Gastrocnemius medialis (tissue), 4 donors: Measurements from ENCODE around the gene LMTK2. TPM values are rescaled to one million over a fixed set of nuclear protein-coding genes. Genes with fewer than 3 reads are reported as not detected.

Experiments
- ATAC-seq, 2 donors: fragments of 150-250 bp; one replicate each; pipeline ENCODE4 v1.9.1; 2016
- DNase-seq, 2 donors: peaks; one replicate each; pipeline ENCODE4 v3.0.0-alpha.2; 2019
- H3K27ac ChIP-seq, 4 donors: fragments of 200-600 bp; sonication (generic); 1 replicate in 1 of 4; 2 replicates in 3 of 4; pipeline ENCODE4 v1.5.1; 2016 to 2018; ENCODE audit warnings: mild to moderate bottlenecking in 2 of 4, moderate library complexity in 1 of 4
- H3K27me3 ChIP-seq, 3 donors: fragments of 200-600 bp; sonication (generic) in 2 of 3; 1 replicate in 1 of 3; 2 replicates in 2 of 3; pipeline versions ENCODE4 v1.5.1 to v1.6.0; 2016 to 2019; ENCODE audit warnings: mild to moderate bottlenecking in 1 of 3, moderate library complexity in 1 of 3
- H3K36me3 ChIP-seq, 2 donors: fragments of 200-600 bp; sonication (generic) in 1 of 2; one replicate each; pipeline ENCODE4 v1.5.1; 2017 to 2018
- H3K4me1 ChIP-seq, 2 donors: fragments of 200-600 bp; sonication (generic) in 1 of 2; one replicate each; pipeline ENCODE4 v1.5.1; 2016 to 2017; ENCODE audit warnings: mild to moderate bottlenecking in 2 of 2
- H3K4me3 ChIP-seq, 4 donors: fragments of 200-600 bp; sonication (generic) in 3 of 4; 1 replicate in 1 of 4; 2 replicates in 3 of 4; pipeline ENCODE4 v1.5.1; 2016 to 2019; ENCODE audit warnings: mild to moderate bottlenecking in 2 of 4
- H3K9me3 ChIP-seq, 3 donors: fragments of 200-600 bp; sonication (generic) in 2 of 3; 1 replicate in 1 of 3; 2 replicates in 2 of 3; pipeline ENCODE4 v1.5.1; 2016 to 2019
- CTCF ChIP-seq, 5 experiments: fragments of 450-650 bp in 3 of 5; fragments of 200-600 bp in 2 of 5; sonication (generic) in 2 of 5; IDR thresholded peaks in 4 of 5; conservative IDR thresholded peaks in 1 of 5; 1 replicate in 4 of 5; 2 replicates in 1 of 5; pipeline ENCODE4 v1.5.1; 2016 to 2019; ENCODE audit warnings: antibody characterized with exemption in 5 of 5, mild to moderate bottlenecking in 3 of 5, moderate library complexity in 3 of 5
- POLR2A ChIP-seq, 2 donors: fragments of 450-650 bp; IDR thresholded peaks; one replicate each; pipeline ENCODE4 v1.6.1; 2017; ENCODE audit warnings: antibody characterized with exemption in 2 of 2, mild to moderate bottlenecking in 2 of 2, moderate library complexity in 2 of 2
- in situ Hi-C, 4 donors: fragments of 200-750 bp; cut with MboI; loops; one replicate each; pipeline versions ENCODE4 v1.15.0 to v1.8.0; 2017; ENCODE audit warnings: low sequenced_read_pairs in 4 of 4
- intact Hi-C: fragments of 100-400 bp; cut with DNase I; formaldehyde crosslinking; loops from one replicate; pipeline ENCODE4 v1.15.1; 2023; ENCODE audit warnings: low total_unique reads
- total RNA-seq, 4 donors: library from RNA; depleted of rRNA; stranded (reverse); fragments of >200 nt; gene quantifications; one replicate each; pipeline versions ENCODE4 v1.1.0 to v1.2.3, GENCODE V29; 2016

The LMTK2 gene
- total RNA-seq, 4 donors from 2014 or later = 10.8 to 44.2 (median 17.7) TPM

- Histone ChIP-seq H3K27ac (no peak overlapping the region), H3K4me3 (no peak overlapping the region), H3K36me3 (peaks cover 0 to 21% of the 10 kb centered on the region in 2 donors), H3K27me3 (no peaks in the 10 kb centered on the region), H3K9me3 (no peaks in the 10 kb centered on the region), H3K4me1 (peaks cover 14 to 23% of the 10 kb centered on the region in 2 donors)
- TF ChIP-seq POLR2A (IDR thresholded peaks at IDR 0.05) (no peak), CTCF (IDR thresholded peaks at IDR 0.05 in 4 of 5, conservative IDR thresholded peaks at IDR 0.05 in 1 of 5) (no peak)
- in situ Hi-C loops (no loop called here), intact Hi-C loops (no loop called here)
- no peak for DNase-seq
- ATAC-seq = no peak
Observed at GRCh38 chr7:98135984-98136383, 29.3 kb downstream of the LMTK2 start.

GRCh38 chr7:98136423-98136822 lies 29.8 kb downstream of the LMTK2 start:
- Histone ChIP-seq H3K4me1 (peaks cover 14 to 23% of the 10 kb centered on the region in 2 donors), H3K27me3 (no peaks in the 10 kb centered on the region), H3K4me3 (no peak overlapping the region), H3K27ac (no peak overlapping the region), H3K9me3 (no peaks in the 10 kb centered on the region), H3K36me3 (peaks cover 0 to 24% of the 10 kb centered on the region in 2 donors)
- intact Hi-C loops (no loop called here), in situ Hi-C loops (no loop called here)
- DNase-seq (no peak), ATAC-seq (no peak)
- TF ChIP-seq POLR2A (IDR thresholded peaks at IDR 0.05) (no peak), CTCF (IDR thresholded peaks at IDR 0.05 in 4 of 5, conservative IDR thresholded peaks at IDR 0.05 in 1 of 5) (no peak)

- H3K27ac ChIP-seq = no peak overlapping the region
- H3K9me3 ChIP-seq = no peaks in the 10 kb centered on the region
- in situ Hi-C loops = no loop called here
- TF ChIP-seq POLR2A (IDR thresholded peaks at IDR 0.05) (no peak), CTCF (IDR thresholded peaks at IDR 0.05 in 4 of 5, conservative IDR thresholded peaks at IDR 0.05 in 1 of 5) (no peak)
- ATAC-seq (no peak), DNase-seq (no peak)
- H3K4me1 ChIP-seq = peaks cover 14 to 15% of the 10 kb centered on the region in 2 donors
- intact Hi-C loops = no loop called here
- H3K27me3 ChIP-seq = no peaks in the 10 kb centered on the region
- H3K36me3 ChIP-seq = peaks cover 0 to 32% of the 10 kb centered on the region in 2 donors
- H3K4me3 ChIP-seq = no peak overlapping the region
Observed at GRCh38 chr7:98137134-98137825, 30.6 kb downstream of the LMTK2 start.

- TF ChIP-seq POLR2A (IDR thresholded peaks at IDR 0.05) (no peak), CTCF (IDR thresholded peaks at IDR 0.05 in 4 of 5, conservative IDR thresholded peaks at IDR 0.05 in 1 of 5) (no peak)
- in situ Hi-C loops (no loop called here), intact Hi-C loops (no loop called here)
- H3K27me3 ChIP-seq = no peaks in the 10 kb centered on the region
- H3K4me1 ChIP-seq = peaks cover 12 to 13% of the 10 kb centered on the region in 2 donors
- no peak overlapping the region for H3K27ac ChIP-seq
- no peak for ATAC-seq
- no peaks in the 10 kb centered on the region for H3K9me3 ChIP-seq
- H3K4me3 ChIP-seq = no peak overlapping the region
- peaks cover 0 to 37% of the 10 kb centered on the region in 2 donors for H3K36me3 ChIP-seq
- DNase-seq = no peak
Observed at GRCh38 chr7:98137826-98138151, 31.1 kb downstream of the LMTK2 start.

GRCh38 chr7:98138672-98139071 lies 32.0 kb downstream of the LMTK2 start:
- intact Hi-C loops = no loop called here
- Histone ChIP-seq H3K4me1 (peaks cover 4% of the 10 kb centered on the region in 2 donors), H3K4me3 (no peak overlapping the region), H3K27me3 (no peaks in the 10 kb centered on the region), H3K27ac (no peak overlapping the region), H3K9me3 (no peaks in the 10 kb centered on the region), H3K36me3 (peaks cover 0 to 40% of the 10 kb centered on the region in 2 donors)
- ATAC-seq (no peak), DNase-seq (no peak)
- in situ Hi-C loops = no loop called here
- TF ChIP-seq CTCF (IDR thresholded peaks at IDR 0.05 in 4 of 5, conservative IDR thresholded peaks at IDR 0.05 in 1 of 5) (no peak), POLR2A (IDR thresholded peaks at IDR 0.05) (no peak)
